Astrocyte (in vitro differentiated cells and primary cell): Measurements from ENCODE around the gene CEP128. TPM values are rescaled to one million over a fixed set of nuclear protein-coding genes. Genes with fewer than 3 reads are reported as not detected.

Experiments used
- DNase-seq: peaks from one replicate; pipeline ENCODE4 v3.0.0-alpha.2; 2010; ENCODE audit warnings: low read depth
- FAIRE-seq: peaks from 2 replicates; lab custom pipeline; 2011; peaks lifted over from hg19 to GRCh38; lab: Jason Lieb, UNC
- H2AFZ ChIP-seq: 2 replicates; pipeline ENCODE4 v1.6.0; 2012; ENCODE audit warnings: low read depth, low read length, inconsistent platforms
- H3K27ac ChIP-seq: 2 replicates; pipeline ENCODE4 v1.5.1; 2011; ENCODE audit warnings: low read depth, low read length, inconsistent platforms
- H3K27me3 ChIP-seq: 2 replicates; pipeline ENCODE4 v1.6.0; 2011; ENCODE audit warnings: low read length, inconsistent platforms; ENCODE audit not compliant: insufficient read depth
- H3K36me3 ChIP-seq: 2 replicates; pipeline ENCODE4 v1.5.1; 2011; ENCODE audit warnings: low read length, inconsistent platforms; ENCODE audit not compliant: insufficient read depth
- H3K4me1 ChIP-seq: 2 replicates; pipeline ENCODE4 v1.5.1; 2011; ENCODE audit warnings: low read length, inconsistent platforms; ENCODE audit not compliant: insufficient read depth
- H3K4me2 ChIP-seq: 2 replicates; pipeline ENCODE4 v1.6.0; 2012; ENCODE audit warnings: low read length, inconsistent platforms
- H3K4me3 ChIP-seq: 2 replicates; pipeline ENCODE4 v1.5.1; 2011; ENCODE audit warnings: low read depth, mild to moderate bottlenecking, low read length, inconsistent platforms; ENCODE audit not compliant: insufficient read depth
- H3K79me2 ChIP-seq: 2 replicates; pipeline ENCODE4 v1.6.0; 2012; ENCODE audit warnings: mild to moderate bottlenecking, low read length, inconsistent platforms; ENCODE audit not compliant: insufficient read depth
- H3K9ac ChIP-seq: 2 replicates; pipeline ENCODE4 v1.6.0; 2012; ENCODE audit warnings: mild to moderate bottlenecking, low read length, inconsistent platforms
- H3K9me3 ChIP-seq: 2 replicates; pipeline ENCODE4 v1.5.1; 2012; ENCODE audit warnings: low read depth, mild to moderate bottlenecking, low read length, inconsistent platforms; ENCODE audit not compliant: insufficient read depth
- H4K20me1 ChIP-seq: 2 replicates; pipeline ENCODE4 v1.6.0; 2012; ENCODE audit warnings: low read length, inconsistent platforms; ENCODE audit not compliant: insufficient read depth
- H3K27ac Mint-ChIP-seq: one replicate; pipeline ENCODE4 v1.8.0; 2021; ENCODE audit warnings: mild to moderate bottlenecking, mixed read lengths; ENCODE audit not compliant: unreplicated experiment
- H3K27me3 Mint-ChIP-seq: one replicate; pipeline ENCODE4 v1.8.0; 2021; ENCODE audit warnings: low read depth, mixed read lengths; ENCODE audit not compliant: unreplicated experiment
- H3K36me3 Mint-ChIP-seq: one replicate; pipeline ENCODE4 v1.8.0; 2021; ENCODE audit warnings: low read depth, mixed read lengths; ENCODE audit not compliant: unreplicated experiment
- H3K4me1 Mint-ChIP-seq: one replicate; pipeline ENCODE4 v1.8.0; 2021; ENCODE audit warnings: low read depth, mixed read lengths; ENCODE audit not compliant: unreplicated experiment
- H3K4me3 Mint-ChIP-seq: one replicate; pipeline ENCODE4 v1.8.0; 2021; ENCODE audit warnings: mild to moderate bottlenecking, moderate library complexity, mixed read lengths; ENCODE audit not compliant: unreplicated experiment
- H3K9me3 Mint-ChIP-seq: one replicate; pipeline ENCODE4 v1.8.0; 2021; ENCODE audit warnings: mild to moderate bottlenecking, mixed read lengths; ENCODE audit not compliant: unreplicated experiment
- CTCF ChIP-seq: IDR thresholded peaks from 2 replicates; pipeline ENCODE4 v1.5.1; 2011; ENCODE audit warnings: low read depth, mild to moderate bottlenecking, inconsistent platforms, low read length, moderate library complexity; ENCODE audit not compliant: insufficient read depth
- EZH2 ChIP-seq: IDR thresholded peaks from 2 replicates; pipeline ENCODE4 v1.6.1; 2012; ENCODE audit warnings: mild to moderate bottlenecking, low read length, inconsistent platforms; ENCODE audit not compliant: insufficient read depth
- total RNA-seq: library from RNA; stranded (reverse); gene quantifications from 2 replicates; pipeline ENCODE4 v1.2.1, GENCODE V29; 2021

The CEP128 gene
- total RNA-seq, 1 donor from 2014 or later: 6.4 TPM

- Histone ChIP-seq H4K20me1 (no peaks in the 10 kb centered on the region), H3K27ac (no peak overlapping the region), H3K4me3 (no peak overlapping the region), H3K4me2 (no peak overlapping the region), H2AFZ (no peak overlapping the region), H3K9ac (no peak overlapping the region), H3K4me1 (no peaks in the 10 kb centered on the region), H3K36me3 (no peaks in the 10 kb centered on the region), H3K27me3 (no peaks in the 10 kb centered on the region), H3K79me2 (no peaks in the 10 kb centered on the region), H3K9me3 (no peaks in the 10 kb centered on the region)
- Mint-ChIP-seq H3K36me3 (no peaks in the 10 kb centered on the region), H3K4me1 (peaks cover 6% of the 10 kb centered on the region), H3K9me3 (no peaks in the 10 kb centered on the region), H3K27me3 (no peaks in the 10 kb centered on the region), H3K4me3 (no peak overlapping the region), H3K27ac (no peak overlapping the region)
- no peak for FAIRE-seq
- peak; percentile 6 for DNase-seq
- TF ChIP-seq EZH2 (no peak), CTCF (no peak)
Measured at GRCh38 chr14:80523518-80524117, 417.9 kb downstream of the CEP128 start.

- H3K27me3 Mint-ChIP-seq: no peaks in the 10 kb centered on the region
- H3K9me3 ChIP-seq: no peaks in the 10 kb centered on the region
- no peaks in the 10 kb centered on the region for H3K36me3 ChIP-seq
- no peak overlapping the region for H3K4me3 ChIP-seq
- TF ChIP-seq CTCF (no peak), EZH2 (no peak)
- no peak overlapping the region for H3K9ac ChIP-seq
- DNase-seq (no peak), FAIRE-seq (peak; percentile 39)
- H3K4me1 ChIP-seq: no peaks in the 10 kb centered on the region
- H3K27me3 ChIP-seq: no peaks in the 10 kb centered on the region
- no peak overlapping the region for H3K27ac ChIP-seq
- H3K4me3 Mint-ChIP-seq: no peak overlapping the region
- no peaks in the 10 kb centered on the region for H3K9me3 Mint-ChIP-seq
- H2AFZ ChIP-seq: no peak overlapping the region
- peaks cover 6% of the 10 kb centered on the region for H3K4me1 Mint-ChIP-seq
- H3K4me2 ChIP-seq: no peak overlapping the region
- H3K27ac Mint-ChIP-seq: no peak overlapping the region
- H3K79me2 ChIP-seq: no peaks in the 10 kb centered on the region
- no peaks in the 10 kb centered on the region for H4K20me1 ChIP-seq
- H3K36me3 Mint-ChIP-seq: no peaks in the 10 kb centered on the region
Measured at GRCh38 chr14:80522936-80523335, 418.6 kb downstream of the CEP128 start.

- no peaks in the 10 kb centered on the region for H3K9me3 ChIP-seq
- H3K4me3 ChIP-seq: no peak overlapping the region
- FAIRE-seq: no peak
- Mint-ChIP-seq H3K27me3 (no peaks in the 10 kb centered on the region), H3K36me3 (no peaks in the 10 kb centered on the region), H3K27ac (no peak overlapping the region), H3K4me3 (no peak overlapping the region), H3K4me1 (peaks cover 6% of the 10 kb centered on the region), H3K9me3 (no peaks in the 10 kb centered on the region)
- H3K79me2 ChIP-seq: no peaks in the 10 kb centered on the region
- no peak overlapping the region for H3K4me2 ChIP-seq
- no peak for DNase-seq
- H3K27ac ChIP-seq: no peak overlapping the region
- H4K20me1 ChIP-seq: no peaks in the 10 kb centered on the region
- no peak overlapping the region for H2AFZ ChIP-seq
- TF ChIP-seq CTCF (no peak), EZH2 (no peak)
- H3K4me1 ChIP-seq: no peaks in the 10 kb centered on the region
- H3K9ac ChIP-seq: no peak overlapping the region
- H3K27me3 ChIP-seq: no peaks in the 10 kb centered on the region
- no peaks in the 10 kb centered on the region for H3K36me3 ChIP-seq
Measured at GRCh38 chr14:80522411-80522810, 419.1 kb downstream of the CEP128 start.
